T1000 (cell line): Measurements from ENCODE around the gene EIPR1.

Experiments used
- DNase-seq: peaks from one replicate; lab custom pipeline; 2025; ENCODE audit warnings: mixed read lengths; lab: John Stamatoyannopoulos, UW

The EIPR1 gene

DNA sequence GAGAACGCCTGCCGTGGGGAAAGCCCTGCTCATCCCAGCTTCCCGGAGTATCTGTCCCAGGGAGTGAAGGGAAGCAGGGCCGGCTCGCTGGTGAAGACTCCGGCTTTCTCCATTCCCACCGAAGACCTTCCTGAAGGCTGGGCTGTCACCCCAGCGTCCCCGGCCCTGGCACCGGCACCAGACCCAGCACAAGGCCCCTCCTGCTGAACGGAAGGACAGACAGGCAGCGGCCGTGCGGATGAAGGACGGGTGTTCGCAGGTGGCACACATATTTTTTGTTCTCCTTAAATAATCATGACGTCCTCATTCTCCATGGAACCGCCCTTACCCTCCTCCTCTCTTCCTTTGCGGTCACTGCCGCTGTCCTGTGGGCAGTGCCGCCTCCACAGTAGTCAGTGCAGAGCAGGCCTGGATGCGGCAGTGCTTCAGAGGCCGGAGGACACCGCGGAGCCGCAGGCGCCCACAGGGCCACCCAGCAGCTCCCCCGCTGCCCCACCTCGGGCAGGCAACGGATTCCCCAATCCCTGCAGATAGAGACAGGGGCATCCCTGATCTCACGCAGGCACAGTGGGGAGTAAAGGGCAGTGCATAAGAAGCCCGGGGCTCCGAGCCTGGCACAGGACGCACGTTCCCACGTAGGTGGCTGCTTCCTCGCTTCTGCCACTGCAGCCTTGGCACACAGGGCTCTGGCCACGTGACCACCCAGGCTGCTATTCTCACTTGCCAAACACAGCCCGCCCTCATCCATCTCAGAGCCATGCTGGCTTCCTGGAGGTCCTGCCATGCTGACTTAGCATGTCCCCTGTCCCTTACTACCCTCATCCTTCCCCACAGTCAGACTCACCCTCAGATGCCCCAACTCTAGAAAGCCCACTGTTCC lies 229.7 kb downstream of the EIPR1 start:
- DNase-seq = no peak

DNA sequence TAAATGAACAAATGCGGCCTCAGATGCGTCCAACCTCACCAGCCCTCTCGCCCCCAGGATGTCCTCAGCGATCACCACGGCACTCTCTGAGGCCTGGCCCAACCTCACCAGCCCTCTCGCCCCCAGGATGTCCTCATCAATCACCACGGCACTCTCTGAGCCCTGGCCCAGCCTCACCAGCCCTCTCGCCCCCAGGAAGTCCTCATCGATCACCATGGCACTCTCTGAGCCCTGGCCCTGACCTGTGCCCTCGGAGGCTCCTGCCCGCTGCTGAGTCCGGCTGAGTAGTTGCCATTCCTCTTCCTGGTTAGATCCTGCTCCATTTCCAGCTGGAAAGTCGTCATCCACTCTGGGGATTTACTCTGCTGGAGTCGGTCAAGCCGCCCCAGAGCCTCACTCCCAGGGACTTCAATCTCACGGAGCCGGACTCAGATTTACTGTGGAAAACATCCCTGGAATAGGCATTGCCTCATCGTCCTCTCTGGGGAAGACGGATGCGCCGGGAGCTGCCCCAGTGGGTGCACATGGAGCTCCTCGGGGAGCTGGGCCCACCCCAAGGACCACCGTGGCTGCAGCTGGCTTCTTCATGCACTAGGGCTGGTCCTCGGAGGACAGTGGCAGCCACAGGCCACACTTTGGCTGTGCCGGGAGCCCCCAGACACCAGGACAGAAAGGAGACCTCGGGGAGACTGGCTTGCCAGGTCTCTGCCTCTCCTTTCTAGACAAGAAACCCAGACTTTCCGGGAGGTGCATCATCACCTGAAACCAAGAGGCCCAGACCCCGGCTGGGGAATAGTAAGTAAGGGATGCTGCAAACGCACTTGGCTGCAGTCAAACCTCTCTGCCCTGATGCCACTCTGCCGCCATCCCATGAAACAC lies 230.6 kb downstream of the EIPR1 start:
- no peak for DNase-seq

DNA sequence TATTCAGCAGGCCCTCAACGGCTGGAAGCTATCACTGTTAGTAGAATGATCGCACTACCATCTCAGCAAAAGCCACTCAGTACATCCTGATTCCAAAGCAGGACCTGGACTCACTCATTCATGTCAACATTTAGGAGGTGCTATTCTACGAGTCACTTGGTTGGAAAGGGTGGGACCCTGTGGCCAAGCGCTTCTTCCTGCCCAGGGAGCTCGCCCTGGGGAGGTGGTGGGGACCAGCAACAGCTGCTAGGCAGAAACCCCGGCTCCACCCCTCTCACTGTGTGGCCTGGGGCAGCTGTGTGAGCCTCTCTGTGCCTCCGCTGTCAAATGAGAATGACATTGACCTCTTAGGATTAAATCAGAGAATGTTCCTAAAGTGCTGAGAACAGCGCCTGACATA lies 231.4 kb downstream of the EIPR1 start:
- no peak for DNase-seq

DNA sequence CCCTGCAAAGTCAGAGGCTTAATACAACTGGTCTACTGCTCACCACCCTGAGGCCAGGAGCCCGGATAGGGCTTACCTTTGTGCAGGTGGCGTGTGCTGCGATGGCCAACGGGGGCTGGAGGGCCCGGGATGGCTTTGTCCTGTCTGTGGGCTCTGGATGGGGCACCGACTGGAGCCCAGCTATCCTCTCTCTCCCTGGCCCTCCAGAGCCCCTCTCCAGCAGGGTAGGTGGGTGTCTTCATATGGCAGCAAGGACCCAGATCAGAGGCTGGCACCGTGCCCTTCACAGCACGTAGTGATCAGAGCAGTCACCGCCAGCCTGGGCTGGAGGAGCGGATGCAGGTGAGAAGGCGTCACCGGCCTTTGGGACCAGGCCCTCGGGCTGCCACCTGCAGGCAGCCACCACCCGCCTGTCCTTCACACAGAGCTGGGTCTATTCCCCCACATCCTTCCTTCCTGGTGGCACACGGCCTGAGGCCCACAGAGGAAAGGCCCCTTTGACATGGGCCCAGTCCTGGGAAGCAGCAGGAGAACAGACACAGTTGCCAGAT lies 232.1 kb downstream of the EIPR1 start:
- no peak for DNase-seq

DNA sequence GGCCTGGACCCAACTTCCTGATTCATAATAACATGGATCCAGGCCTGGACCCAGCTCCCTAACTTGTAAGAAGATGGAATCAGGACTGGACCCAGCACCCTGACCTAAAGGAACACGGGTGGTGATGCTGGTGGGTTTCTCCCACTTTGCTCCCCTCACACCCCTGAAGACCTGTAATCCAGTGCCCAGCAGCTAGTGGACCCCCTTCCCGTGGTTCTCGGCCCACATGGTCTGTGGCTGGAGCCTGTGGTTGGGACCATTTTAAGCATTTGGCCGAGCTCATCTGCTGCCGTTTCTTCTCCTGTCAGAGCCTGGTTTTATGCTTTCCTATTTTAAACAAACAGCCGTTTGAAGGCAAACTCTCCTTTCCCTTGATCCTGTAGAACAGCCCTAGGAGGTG lies 232.8 kb downstream of the EIPR1 start:
- no peak for DNase-seq

DNA sequence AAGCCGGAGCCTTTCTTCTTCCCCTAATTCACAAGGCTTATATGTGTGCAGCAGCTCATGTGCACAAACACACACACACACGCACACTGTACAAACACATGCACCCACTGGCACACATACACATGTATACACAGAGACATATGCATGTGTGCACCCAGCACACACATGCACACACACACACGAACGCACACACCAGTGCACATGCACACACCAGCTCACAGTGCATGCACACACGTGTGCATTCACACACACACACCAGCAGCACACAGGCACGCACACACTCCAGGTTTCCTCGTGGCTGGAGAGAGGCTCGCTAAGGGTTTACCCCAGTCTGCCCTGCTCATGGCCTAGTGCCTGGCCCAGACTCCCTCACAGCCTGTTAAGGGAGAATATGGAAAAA lies 234.0 kb downstream of the EIPR1 start:
- no peak for DNase-seq

DNA sequence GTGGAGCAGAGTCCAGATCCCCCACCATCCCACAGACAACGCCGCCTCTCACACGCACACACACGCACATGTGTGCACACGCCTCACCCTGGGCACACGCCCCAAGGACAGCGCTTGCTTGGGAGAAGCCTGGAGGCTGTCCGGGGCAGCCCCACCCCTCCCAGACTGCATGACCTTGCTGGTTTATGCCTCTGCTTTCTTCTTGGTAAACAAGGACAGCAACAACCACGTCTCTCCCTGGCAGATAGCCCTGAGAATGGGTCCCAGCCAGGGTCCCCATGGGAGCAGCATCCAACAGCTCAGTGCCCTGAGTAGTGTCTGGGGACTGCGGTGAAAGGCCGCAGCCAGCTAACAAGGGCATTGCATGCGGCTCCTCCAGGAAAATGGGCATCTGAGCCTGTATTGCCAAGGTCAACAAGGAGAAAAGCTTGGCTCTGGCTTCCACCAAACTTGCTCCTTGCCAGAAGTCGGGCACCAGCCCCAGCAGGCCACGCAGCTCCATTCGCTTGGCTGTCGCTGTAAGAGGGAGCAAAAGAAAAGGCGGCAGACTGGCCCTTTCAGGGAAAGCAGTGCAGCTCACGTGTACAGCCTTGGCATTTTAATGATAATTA lies 234.6 kb downstream of the EIPR1 start:
- DNase-seq = no peak

DNA sequence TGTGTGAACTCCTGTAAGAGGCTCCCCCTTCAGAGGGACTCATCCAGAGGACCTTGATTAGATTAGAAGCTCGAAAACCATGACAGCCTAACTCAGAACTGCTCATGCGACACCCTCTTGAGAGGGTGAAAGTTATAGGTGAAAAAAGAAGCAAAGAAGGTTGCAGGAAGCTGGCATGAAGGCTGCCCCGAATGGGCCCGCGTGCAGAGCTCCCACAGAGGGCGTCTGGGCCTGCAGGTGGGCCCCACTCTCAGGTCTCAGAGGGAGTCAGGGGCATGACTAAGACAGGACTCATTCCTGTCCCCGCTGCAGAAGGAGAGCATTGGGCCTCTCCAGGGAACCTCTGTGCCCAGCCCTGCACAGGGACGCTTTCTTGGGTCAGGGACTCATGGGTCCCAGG lies 235.4 kb downstream of the EIPR1 start:
- no peak for DNase-seq

DNA sequence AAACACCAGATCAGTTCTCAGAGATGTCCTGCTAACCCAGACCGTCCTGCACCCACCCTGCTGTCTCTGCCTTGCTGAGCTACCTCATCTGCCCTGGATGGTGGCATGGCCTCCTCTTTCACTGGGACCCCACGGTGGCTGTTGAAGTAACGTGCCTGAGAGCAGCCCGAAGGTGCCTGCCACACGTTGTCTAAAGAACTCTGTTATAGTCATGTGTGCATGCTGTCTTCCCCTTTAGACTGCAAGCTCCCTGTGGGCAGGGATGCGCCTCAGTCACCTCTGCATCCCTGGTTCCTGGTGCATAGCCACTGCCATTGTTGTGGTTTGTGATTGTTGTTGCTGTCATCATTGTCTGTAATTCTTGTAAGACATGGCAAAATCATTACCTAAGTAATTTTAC lies 235.9 kb downstream of the EIPR1 start:
- DNase-seq = no peak

DNA sequence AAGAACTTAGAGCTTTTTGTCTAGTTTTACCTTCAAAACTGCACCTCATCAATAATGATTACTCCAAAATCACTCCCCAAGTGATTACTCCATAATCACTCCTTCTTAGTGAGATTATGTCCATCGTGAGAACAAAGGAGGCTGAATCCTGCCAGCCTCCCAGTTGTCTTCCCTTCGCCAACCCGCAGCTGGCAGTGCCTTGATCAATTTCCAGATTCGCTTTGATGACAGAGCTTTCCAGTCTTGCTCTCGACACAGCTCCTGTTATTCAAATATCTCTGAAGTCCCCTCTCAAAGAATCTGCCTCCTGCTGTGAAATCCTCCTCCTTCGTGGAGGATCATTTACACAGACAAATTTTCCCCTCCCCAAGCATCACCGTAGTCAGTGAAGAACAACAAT lies 237.7 kb downstream of the EIPR1 start:
- no peak for DNase-seq
